ENCODE results near the gene RPL18A. TPM values are rescaled to one million over a fixed set of nuclear protein-coding genes. Genes with fewer than 3 reads are reported as not detected.

RPL18A gene
- total RNA-seq, 1 donor from 2014 or later: 975 TPM

DNA sequence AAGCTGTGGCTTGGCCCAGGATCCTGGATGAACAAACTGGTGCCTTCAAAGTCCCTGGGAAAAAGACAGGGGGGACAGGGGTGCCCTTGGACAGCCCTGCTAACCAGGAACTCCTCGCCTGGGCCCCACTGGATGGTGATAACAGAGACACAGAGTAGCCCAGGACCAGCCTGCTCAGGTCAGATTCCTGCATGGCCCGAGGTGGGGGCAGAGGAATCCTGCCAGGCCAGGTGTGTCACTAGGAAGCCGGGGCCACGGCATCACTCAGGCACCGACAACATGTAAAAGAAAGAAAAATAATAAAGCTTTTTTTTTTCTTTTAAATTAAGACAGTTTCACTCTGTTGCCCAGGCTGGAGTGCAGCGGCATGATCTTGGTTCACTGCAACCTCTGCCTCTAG is 5.6 kb upstream of the RPL18A start:
- peaks cover 3% of the 10 kb centered on the region for H3F3A ChIP-seq (ENCODE audit: low read depth)
- DNase-seq (ENCODE audit: low spot score): no peak
- H3K4me1 ChIP-seq: no peaks in the 10 kb centered on the region
- no peaks in the 10 kb centered on the region for H4K20me1 ChIP-seq (ENCODE audit: low read depth)
- H3K79me2 ChIP-seq (ENCODE audit: low read depth): no peaks in the 10 kb centered on the region
- Mint-ChIP-seq H3K4me3 (no peak overlapping the region), H3K9me3 (peaks cover 4% of the 10 kb centered on the region), H3K27ac (no peak overlapping the region), H3K4me1 (peaks cover 13% of the 10 kb centered on the region), H3K36me3 (no peaks in the 10 kb centered on the region), H3K27me3 (ENCODE audit: insufficient read depth, low read depth) (peaks cover 15% of the 10 kb centered on the region)
- no peak overlapping the region for H3K27ac ChIP-seq
- no peaks in the 10 kb centered on the region for H3K36me3 ChIP-seq
- H3K9ac ChIP-seq: no peak overlapping the region
- no peak for TF ChIP-seq EZH2phosphoT487 (IDR thresholded peaks at IDR 0.05)
- no peak for TF ChIP-seq EZH2 (IDR thresholded peaks at IDR 0.05)
- TF ChIP-seq, protein P1, sequence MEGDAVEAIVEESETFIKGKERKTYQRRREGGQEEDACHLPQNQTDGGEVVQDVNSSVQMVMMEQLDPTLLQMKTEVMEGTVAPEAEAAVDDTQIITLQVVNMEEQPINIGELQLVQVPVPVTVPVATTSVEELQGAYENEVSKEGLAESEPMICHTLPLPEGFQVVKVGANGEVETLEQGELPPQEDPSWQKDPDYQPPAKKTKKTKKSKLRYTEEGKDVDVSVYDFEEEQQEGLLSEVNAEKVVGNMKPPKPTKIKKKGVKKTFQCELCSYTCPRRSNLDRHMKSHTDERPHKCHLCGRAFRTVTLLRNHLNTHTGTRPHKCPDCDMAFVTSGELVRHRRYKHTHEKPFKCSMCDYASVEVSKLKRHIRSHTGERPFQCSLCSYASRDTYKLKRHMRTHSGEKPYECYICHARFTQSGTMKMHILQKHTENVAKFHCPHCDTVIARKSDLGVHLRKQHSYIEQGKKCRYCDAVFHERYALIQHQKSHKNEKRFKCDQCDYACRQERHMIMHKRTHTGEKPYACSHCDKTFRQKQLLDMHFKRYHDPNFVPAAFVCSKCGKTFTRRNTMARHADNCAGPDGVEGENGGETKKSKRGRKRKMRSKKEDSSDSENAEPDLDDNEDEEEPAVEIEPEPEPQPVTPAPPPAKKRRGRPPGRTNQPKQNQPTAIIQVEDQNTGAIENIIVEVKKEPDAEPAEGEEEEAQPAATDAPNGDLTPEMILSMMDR (IDR thresholded peaks at IDR 0.05): no peak
- peaks cover 8% of the 10 kb centered on the region for H3K27me3 ChIP-seq
- no peak overlapping the region for H2AFZ ChIP-seq (replicated peaks)
- H3K9me3 ChIP-seq (ENCODE audit: low read depth): no peaks in the 10 kb centered on the region
- H3K4me3 ChIP-seq: no peak overlapping the region
- no peak overlapping the region for H3K4me2 ChIP-seq

DNA sequence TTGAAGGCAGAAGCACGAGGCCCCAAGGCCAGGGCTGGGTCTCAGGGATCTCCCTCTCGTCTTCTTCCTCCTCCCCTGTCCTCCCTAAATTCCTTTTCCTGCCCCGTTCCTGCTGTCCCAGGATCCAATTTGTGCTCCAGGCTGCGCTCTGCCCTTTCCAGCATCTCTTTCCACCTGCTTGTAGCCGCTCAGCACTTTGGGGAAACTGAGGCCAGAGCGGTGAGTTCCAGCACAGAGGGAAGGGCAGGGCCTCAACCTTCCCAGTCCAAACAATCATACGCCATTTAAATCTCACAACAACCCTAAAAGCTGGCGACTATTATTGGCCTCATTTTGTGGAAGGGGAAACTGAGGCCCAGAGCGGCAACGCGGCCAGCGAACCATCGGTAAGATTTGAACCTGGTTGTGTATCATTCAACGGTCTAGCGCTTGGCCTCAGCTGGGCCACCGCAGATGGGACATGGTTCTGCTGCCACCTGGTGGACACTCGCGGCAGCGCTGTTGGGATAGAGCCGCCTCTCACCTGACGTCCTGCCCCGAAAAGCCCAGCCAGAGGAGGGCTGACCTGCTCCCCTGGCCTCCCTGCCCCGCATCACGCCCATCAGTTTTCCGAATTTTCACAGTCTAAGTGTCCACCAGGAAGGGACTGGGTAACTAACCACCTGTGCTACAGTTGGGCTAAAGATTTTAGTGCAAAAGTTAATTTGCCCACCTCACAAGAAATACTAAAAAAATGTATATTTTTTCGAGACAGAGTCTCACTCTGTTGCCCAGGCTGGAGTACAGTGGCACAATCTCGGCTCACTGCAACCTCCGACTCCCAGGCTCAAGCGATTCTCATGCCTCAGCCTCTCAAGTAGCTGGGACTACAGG is 4.2 kb upstream of the RPL18A start:
- Histone ChIP-seq H3K79me2 (ENCODE audit: low read depth) (peaks cover 8% of the 10 kb centered on the region), H3K4me1 (no peaks in the 10 kb centered on the region), H2AFZ (replicated peaks) (no peak overlapping the region), H3K36me3 (no peaks in the 10 kb centered on the region), H3F3A (ENCODE audit: low read depth) (peaks cover 1% of the 10 kb centered on the region), H3K27ac (no peak overlapping the region), H3K9ac (no peak overlapping the region), H4K20me1 (ENCODE audit: low read depth) (peaks cover 7% of the 10 kb centered on the region), H3K27me3 (peaks cover 8% of the 10 kb centered on the region), H3K4me2 (no peak overlapping the region), H3K9me3 (ENCODE audit: low read depth) (no peaks in the 10 kb centered on the region), H3K4me3 (no peak overlapping the region)
- Mint-ChIP-seq H3K9me3 (peaks cover 4% of the 10 kb centered on the region), H3K27ac (no peak overlapping the region), H3K4me1 (peaks cover 22% of the 10 kb centered on the region), H3K27me3 (ENCODE audit: insufficient read depth, low read depth) (peaks cover 20% of the 10 kb centered on the region), H3K36me3 (peaks cover 5% of the 10 kb centered on the region), H3K4me3 (no peak overlapping the region)
- no peak for TF ChIP-seq EZH2phosphoT487 (IDR thresholded peaks at IDR 0.05)
- TF ChIP-seq, protein P1 (IDR thresholded peaks at IDR 0.05): peak; percentile 97
- DNase-seq (ENCODE audit: low spot score): peak; percentile 89

DNA sequence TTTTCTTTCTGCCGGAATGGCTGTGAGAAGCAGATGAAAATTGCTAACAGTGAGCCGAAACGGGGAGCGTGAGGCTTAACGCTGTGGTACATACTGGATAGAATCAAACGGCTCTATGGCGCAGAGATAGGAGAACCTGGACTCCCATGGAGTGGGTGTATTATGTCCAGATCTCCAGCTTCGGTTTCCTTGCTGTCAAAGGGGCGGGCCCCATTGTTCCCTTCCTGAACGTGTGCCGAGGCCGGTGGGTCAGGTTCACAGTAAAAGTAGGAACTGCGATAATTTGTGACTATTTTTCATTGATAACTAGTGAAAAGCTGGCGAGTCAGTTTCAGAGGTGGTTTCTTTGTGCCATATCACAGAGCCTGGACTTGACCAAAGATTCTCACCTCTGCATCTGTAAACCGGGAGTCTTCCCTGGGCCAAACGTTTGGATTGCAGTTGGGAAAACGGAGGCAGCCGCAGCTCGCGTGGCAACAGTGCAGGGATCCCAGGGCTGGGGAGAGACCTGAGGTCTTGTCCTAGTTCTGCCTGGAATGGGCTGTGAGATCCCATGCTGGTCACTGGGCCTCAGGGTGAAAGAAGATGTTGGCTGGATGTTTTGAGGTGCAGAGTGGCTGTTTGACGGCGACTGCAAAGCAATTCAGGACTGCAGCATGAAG is 752 bp downstream of the RPL18A start:
- H3K27ac Mint-ChIP-seq: peak overlapping the region; percentile 97
- TF ChIP-seq EZH2 (IDR thresholded peaks at IDR 0.05): no peak
- TF ChIP-seq, protein P1 (IDR thresholded peaks at IDR 0.05): no peak
- TF ChIP-seq EZH2phosphoT487 (IDR thresholded peaks at IDR 0.05): no peak
- H3K9me3 Mint-ChIP-seq: no peaks in the 10 kb centered on the region
- peaks cover 4% of the 10 kb centered on the region for H3K36me3 ChIP-seq
- H3K9me3 ChIP-seq (ENCODE audit: low read depth): no peaks in the 10 kb centered on the region
- peaks cover 52% of the 10 kb centered on the region for H4K20me1 ChIP-seq (ENCODE audit: low read depth)
- peaks cover 21% of the 10 kb centered on the region for H3K27me3 Mint-ChIP-seq (ENCODE audit: insufficient read depth, low read depth)
- H3K79me2 ChIP-seq (ENCODE audit: low read depth): peaks cover 32% of the 10 kb centered on the region
- H3K4me3 Mint-ChIP-seq: peak overlapping the region; percentile 100
- H3K27ac ChIP-seq: no peak overlapping the region
- peaks cover 51% of the 10 kb centered on the region for H3F3A ChIP-seq (ENCODE audit: low read depth)
- peak overlapping the region; percentile 94 for H3K4me3 ChIP-seq
- H3K27me3 ChIP-seq: peaks cover under 1% of the 10 kb centered on the region
- H3K4me1 ChIP-seq: peaks cover 7% of the 10 kb centered on the region
- H2AFZ ChIP-seq (replicated peaks): no peak overlapping the region
- H3K4me2 ChIP-seq: peak overlapping the region; percentile 100
- DNase-seq (ENCODE audit: low spot score): no peak
- H3K4me1 Mint-ChIP-seq: peaks cover 28% of the 10 kb centered on the region
- H3K9ac ChIP-seq: peak overlapping the region; percentile 92
- H3K36me3 Mint-ChIP-seq: peaks cover 29% of the 10 kb centered on the region

All from neural progenitor cell (in vitro differentiated cells).